ENCODE results near the gene PFDN1.

- no peak for TF ChIP-seq CTCF (conservative IDR thresholded peaks at IDR 0.05; ENCODE audit: low read depth in 2 of 2)
- no peak for TF ChIP-seq EZH2 (IDR thresholded peaks at IDR 0.05; ENCODE audit: low read depth, unreplicated experiment)
- no peak for TF ChIP-seq ETS1 (IDR thresholded peaks at IDR 0.05)
- TF ChIP-seq ZNF114 (CRISPR knock-in tag; IDR thresholded peaks at IDR 0.05) = no peak
- TF ChIP-seq NANOG (IDR thresholded peaks at IDR 0.05; ENCODE audit: borderline replicate concordance) = no peak
- no peak for TF ChIP-seq REST (IDR thresholded peaks at IDR 0.05; ENCODE audit: unreplicated experiment)
- TF ChIP-seq POLR2AphosphoS5 (IDR thresholded peaks at IDR 0.05; ENCODE audit: low read depth) = no peak
- no peak for TF ChIP-seq EZH2phosphoT487 (IDR thresholded peaks at IDR 0.05; ENCODE audit: unreplicated experiment)
- no peak for TF ChIP-seq CREB1 (CRISPR knock-in tag; IDR thresholded peaks at IDR 0.05; ENCODE audit: low read depth)
- no peak for TF ChIP-seq JUNB (IDR thresholded peaks at IDR 0.05; ENCODE audit: unreplicated experiment)
- no peak for TF ChIP-seq ZNF462 (CRISPR knock-in tag; IDR thresholded peaks at IDR 0.05)
Measured at GRCh38 chr5:140196115-140196814, 106.6 kb downstream of the PFDN1 start.

All from GM23338 (cell line).